HEK293 (cell line): ENCODE data around the gene EEF1AKMT1.

ENCODE experiments used
- CTCF ChIA-PET: fragments of 350-600 bp; formaldehyde crosslinking; extraction: SDS; loops from one replicate; lab custom pipeline; 2021; ENCODE audit warnings: antibody characterized with exemption; lab: Yijun Ruan, JAX
- POLR2A ChIA-PET: fragments of 300-600 bp; formaldehyde crosslinking; extraction: SDS; loops from one replicate; lab custom pipeline; 2020; ENCODE audit warnings: antibody characterized with exemption, inconsistent platforms; lab: Yijun Ruan, JAX
- H3K27ac ChIP-seq: fragments of 200-500 bp; sonication (Bioruptor generic); 2 replicates; pipeline ENCODE4 v1.5.1; 2014; ENCODE audit warnings: low read depth, low read length, control low read depth, inconsistent platforms; ENCODE audit errors: extremely low read depth
- H3K36me3 ChIP-seq, 2 experiments: fragments of 200-500 bp in 1 of 2; sonication (Bioruptor generic) in 1 of 2; 1 replicate in 1 of 2; 2 replicates in 1 of 2; pipeline ENCODE4 v1.5.1; 2014 to 2017; ENCODE audit warnings: inconsistent platforms in 2 of 2, low read length in 2 of 2; ENCODE audit not compliant: control insufficient read depth in 2 of 2, insufficient read depth in 1 of 2
- H3K4me1 ChIP-seq: fragments of 200-500 bp; sonication (Bioruptor generic); 2 replicates; pipeline ENCODE4 v1.5.1; 2014; ENCODE audit warnings: mild to moderate bottlenecking, low read length, inconsistent platforms; ENCODE audit not compliant: control insufficient read depth, insufficient read depth
- H3K4me3 ChIP-seq: 2 replicates; pipeline ENCODE4 v1.5.1; 2011; ENCODE audit warnings: low read depth, mild to moderate bottlenecking, control low read depth, low read length, moderate library complexity
- H3K9me3 ChIP-seq: fragments of 200-500 bp; sonication (Bioruptor generic); 2 replicates; pipeline ENCODE4 v1.5.1; 2014; ENCODE audit warnings: low read depth, low read length, inconsistent platforms; ENCODE audit not compliant: control insufficient read depth, insufficient read depth
- CTCF ChIP-seq: fragments of 450-650 bp; formaldehyde crosslinking; IDR thresholded peaks from 2 replicates; pipeline ENCODE4 v1.5.1; 2016; ENCODE audit warnings: missing biosample characterization, missing genetic modification characterization
- GLI4 ChIP-seq: fragments of 450-650 bp; formaldehyde crosslinking; IDR thresholded peaks from 2 replicates; pipeline ENCODE4 v1.5.1; 2016; ENCODE audit warnings: missing biosample characterization, missing genetic modification characterization
- GLIS2 ChIP-seq: fragments of 450-650 bp; formaldehyde crosslinking; IDR thresholded peaks from 2 replicates; pipeline ENCODE4 v1.5.1; 2016; ENCODE audit warnings: missing biosample characterization, missing genetic modification characterization
- KLF1 ChIP-seq: fragments of 450-650 bp; formaldehyde crosslinking; IDR thresholded peaks from 2 replicates; pipeline ENCODE4 v1.5.1; 2016; ENCODE audit warnings: missing biosample characterization, missing genetic modification characterization
- KLF16 ChIP-seq: fragments of 450-650 bp; formaldehyde crosslinking; IDR thresholded peaks from 2 replicates; pipeline ENCODE4 v1.5.1; 2017; ENCODE audit warnings: missing biosample characterization, missing genetic modification characterization
- KLF17 ChIP-seq: fragments of 450-650 bp; formaldehyde crosslinking; IDR thresholded peaks from 2 replicates; pipeline ENCODE4 v1.5.1; 2016; ENCODE audit warnings: missing biosample characterization, missing genetic modification characterization
- KLF7 ChIP-seq: fragments of 450-650 bp; formaldehyde crosslinking; IDR thresholded peaks from 2 replicates; pipeline ENCODE4 v1.5.1; 2016; ENCODE audit warnings: missing biosample characterization, missing genetic modification characterization, borderline replicate concordance
- TCF7L2 ChIP-seq: IDR thresholded peaks from 2 replicates; pipeline ENCODE4 v1.6.1; 2011; ENCODE audit warnings: low read depth, mild to moderate bottlenecking, inconsistent platforms, low read length, moderate library complexity, borderline replicate concordance
- TRIM28 ChIP-seq: IDR thresholded peaks from 2 replicates; pipeline ENCODE4 v1.6.1; 2011; ENCODE audit warnings: low read length, control low read depth, borderline replicate concordance
- ZBTB17 ChIP-seq: fragments of 450-650 bp; formaldehyde crosslinking; IDR thresholded peaks from 2 replicates; pipeline ENCODE4 v1.5.1; 2016; ENCODE audit warnings: missing biosample characterization, missing genetic modification characterization
- ZBTB48 ChIP-seq: fragments of 450-650 bp; formaldehyde crosslinking; IDR thresholded peaks from 2 replicates; pipeline ENCODE4 v1.5.1; 2016; ENCODE audit warnings: missing biosample characterization, missing genetic modification characterization
- ZBTB7A ChIP-seq: fragments of 450-650 bp; formaldehyde crosslinking; IDR thresholded peaks from 2 replicates; pipeline ENCODE4 v1.5.1; 2016; ENCODE audit warnings: low read depth, missing biosample characterization, missing genetic modification characterization
- ZFHX2 ChIP-seq: fragments of 450-650 bp; formaldehyde crosslinking; conservative IDR thresholded peaks from 2 replicates; pipeline ENCODE4 v1.5.1; 2016; ENCODE audit warnings: missing biosample characterization, missing genetic modification characterization
- ZFP37 ChIP-seq: fragments of 450-650 bp; formaldehyde crosslinking; IDR thresholded peaks from 2 replicates; pipeline ENCODE4 v1.5.1; 2016; ENCODE audit warnings: missing biosample characterization, missing genetic modification characterization
- ZIC2 ChIP-seq: fragments of 450-650 bp; formaldehyde crosslinking; IDR thresholded peaks from 2 replicates; pipeline ENCODE4 v1.5.1; 2016; ENCODE audit warnings: missing biosample characterization, missing genetic modification characterization
- ZNF138 ChIP-seq: fragments of 450-650 bp; formaldehyde crosslinking; IDR thresholded peaks from 2 replicates; pipeline ENCODE4 v1.5.1; 2016; ENCODE audit warnings: missing biosample characterization, missing genetic modification characterization, borderline replicate concordance
- ZNF2 ChIP-seq: fragments of 450-650 bp; formaldehyde crosslinking; IDR thresholded peaks from 2 replicates; pipeline ENCODE4 v1.5.1; 2016; ENCODE audit warnings: missing biosample characterization, missing genetic modification characterization
- ZNF24 ChIP-seq: fragments of 450-650 bp; formaldehyde crosslinking; IDR thresholded peaks from 2 replicates; pipeline ENCODE4 v1.5.1; 2016; ENCODE audit warnings: missing biosample characterization, missing genetic modification characterization
- ZNF335 ChIP-seq: fragments of 450-650 bp; formaldehyde crosslinking; conservative IDR thresholded peaks from 2 replicates; pipeline ENCODE4 v1.5.1; 2016; ENCODE audit warnings: missing biosample characterization, missing genetic modification characterization
- ZNF366 ChIP-seq: fragments of 450-650 bp; formaldehyde crosslinking; conservative IDR thresholded peaks from 2 replicates; pipeline ENCODE4 v1.5.1; 2016; ENCODE audit warnings: missing biosample characterization, missing genetic modification characterization
- ZNF423 ChIP-seq: fragments of 450-650 bp; formaldehyde crosslinking; IDR thresholded peaks from 2 replicates; pipeline ENCODE4 v1.5.1; 2016; ENCODE audit warnings: missing biosample characterization, missing genetic modification characterization
- ZNF76 ChIP-seq: fragments of 450-650 bp; formaldehyde crosslinking; IDR thresholded peaks from 2 replicates; pipeline ENCODE4; 2016; ENCODE audit warnings: low read depth, missing biosample characterization, missing genetic modification characterization, borderline replicate concordance
- ZNF843 ChIP-seq: fragments of 450-650 bp; formaldehyde crosslinking; IDR thresholded peaks from 2 replicates; pipeline ENCODE4 v1.5.1; 2016; ENCODE audit warnings: missing biosample characterization, missing genetic modification characterization
- TF ChIP-seq, protein P1 (sequence below): sonication (generic); formaldehyde crosslinking; IDR thresholded peaks from 2 replicates; pipeline ENCODE4 v1.8.1; 2022; ENCODE audit warnings: mild to moderate bottlenecking, moderate library complexity, missing genetic modification reagents
- TF ChIP-seq, protein P2 (sequence below): fragments of 450-650 bp; formaldehyde crosslinking; IDR thresholded peaks from 2 replicates; pipeline ENCODE4 v1.5.1; 2017; ENCODE audit warnings: missing biosample characterization, missing genetic modification characterization
- TF ChIP-seq, protein P3 (sequence below): fragments of 450-650 bp; formaldehyde crosslinking; IDR thresholded peaks from 2 replicates; pipeline ENCODE4 v1.5.1; 2017; ENCODE audit warnings: missing biosample characterization, mild to moderate bottlenecking, missing genetic modification characterization, moderate library complexity

The EEF1AKMT1 gene

GRCh38 chr13:20773194-20774080 is at the start of gene EEF1AKMT1:
Gene EEF1AKMT1, minus strand, starts transcription at chr13:20773961. Its CDS starts 16,363 bp downstream, at chr13:20757598.
- Histone ChIP-seq H3K4me1 (no peaks in the 10 kb centered on the region), H3K36me3 (peaks cover 0 to 19% of the 10 kb centered on the region in 2 experiments; a peak in 1 of 3 replicates), H3K27ac (peak within 1 kb of the TSS; percentile 89), H3K9me3 (no peaks in the 10 kb centered on the region), H3K4me3 (peak within 1 kb of the TSS; percentile 50)
- ChIA-PET POLR2A (interaction anchor here (0.7 to 0.9 kb wide), 2 partner anchors 13 to 64 kb away, joined by 3 read pairs; no protein-coding TSS in a partner anchor), CTCF (no interaction called here)
- TF ChIP-seq CTCF (tag by site-specific recombination) (peak; percentile 39; the same call in 1 of the 2 replicates), ZFP37 (tag by site-specific recombination) (peak; percentile 86), ZBTB17 (peak; percentile 30; the same call in 1 of the 2 replicates), ZNF335 (tag by site-specific recombination) (peak; percentile 95), ZNF76 (tag by site-specific recombination) (peak; percentile 32; the same call in 1 of the 2 replicates), KLF7 (tag by site-specific recombination) (0 out of 2 replicates have a peak, but pooled peaks have one; percentile 14), TCF7L2 (no peak), ZNF2 (tag by site-specific recombination) (peak; percentile 91), ZBTB7A (tag by site-specific recombination) (no peak), TRIM28 (peak; percentile 36; the same call in 1 of the 2 replicates), KLF1 (tag by site-specific recombination) (no peak), ZNF423 (tag by site-specific recombination) (peak; percentile 54; the same call in 1 of the 2 replicates), ZIC2 (tag by site-specific recombination) (peak; percentile 51), GLI4 (tag by site-specific recombination) (peak; percentile 51; the same call in 1 of the 2 replicates), ZNF366 (tag by site-specific recombination) (no peak), ZNF24 (tag by site-specific recombination) (0 out of 2 replicates have a peak, but pooled peaks have one; percentile 36), ZNF843 (tag by site-specific recombination) (peak; percentile 13; the same call in 1 of the 2 replicates), ZNF138 (no peak), KLF16 (0 out of 2 replicates have a peak, but pooled peaks have one; percentile 24), GLIS2 (peak; percentile 12; the same call in 1 of the 2 replicates), ZFHX2 (tag by site-specific recombination) (no peak), ZBTB48 (tag by site-specific recombination) (peak; percentile 87), KLF17 (tag by site-specific recombination) (0 out of 2 replicates have a peak, but pooled peaks have one; percentile 29)
- TF ChIP-seq, protein P1, sequence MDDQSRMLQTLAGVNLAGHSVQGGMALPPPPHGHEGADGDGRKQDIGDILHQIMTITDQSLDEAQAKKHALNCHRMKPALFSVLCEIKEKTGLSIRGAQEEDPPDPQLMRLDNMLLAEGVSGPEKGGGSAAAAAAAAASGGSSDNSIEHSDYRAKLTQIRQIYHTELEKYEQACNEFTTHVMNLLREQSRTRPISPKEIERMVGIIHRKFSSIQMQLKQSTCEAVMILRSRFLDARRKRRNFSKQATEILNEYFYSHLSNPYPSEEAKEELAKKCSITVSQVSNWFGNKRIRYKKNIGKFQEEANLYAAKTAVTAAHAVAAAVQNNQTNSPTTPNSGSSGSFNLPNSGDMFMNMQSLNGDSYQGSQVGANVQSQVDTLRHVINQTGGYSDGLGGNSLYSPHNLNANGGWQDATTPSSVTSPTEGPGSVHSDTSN (CRISPR knock-in tag) = no peak
- TF ChIP-seq, protein P2, sequence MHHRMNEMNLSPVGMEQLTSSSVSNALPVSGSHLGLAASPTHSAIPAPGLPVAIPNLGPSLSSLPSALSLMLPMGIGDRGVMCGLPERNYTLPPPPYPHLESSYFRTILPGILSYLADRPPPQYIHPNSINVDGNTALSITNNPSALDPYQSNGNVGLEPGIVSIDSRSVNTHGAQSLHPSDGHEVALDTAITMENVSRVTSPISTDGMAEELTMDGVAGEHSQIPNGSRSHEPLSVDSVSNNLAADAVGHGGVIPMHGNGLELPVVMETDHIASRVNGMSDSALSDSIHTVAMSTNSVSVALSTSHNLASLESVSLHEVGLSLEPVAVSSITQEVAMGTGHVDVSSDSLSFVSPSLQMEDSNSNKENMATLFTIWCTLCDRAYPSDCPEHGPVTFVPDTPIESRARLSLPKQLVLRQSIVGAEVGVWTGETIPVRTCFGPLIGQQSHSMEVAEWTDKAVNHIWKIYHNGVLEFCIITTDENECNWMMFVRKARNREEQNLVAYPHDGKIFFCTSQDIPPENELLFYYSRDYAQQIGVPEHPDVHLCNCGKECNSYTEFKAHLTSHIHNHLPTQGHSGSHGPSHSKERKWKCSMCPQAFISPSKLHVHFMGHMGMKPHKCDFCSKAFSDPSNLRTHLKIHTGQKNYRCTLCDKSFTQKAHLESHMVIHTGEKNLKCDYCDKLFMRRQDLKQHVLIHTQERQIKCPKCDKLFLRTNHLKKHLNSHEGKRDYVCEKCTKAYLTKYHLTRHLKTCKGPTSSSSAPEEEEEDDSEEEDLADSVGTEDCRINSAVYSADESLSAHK (tag by site-specific recombination) = no peak
- TF ChIP-seq, protein P3, sequence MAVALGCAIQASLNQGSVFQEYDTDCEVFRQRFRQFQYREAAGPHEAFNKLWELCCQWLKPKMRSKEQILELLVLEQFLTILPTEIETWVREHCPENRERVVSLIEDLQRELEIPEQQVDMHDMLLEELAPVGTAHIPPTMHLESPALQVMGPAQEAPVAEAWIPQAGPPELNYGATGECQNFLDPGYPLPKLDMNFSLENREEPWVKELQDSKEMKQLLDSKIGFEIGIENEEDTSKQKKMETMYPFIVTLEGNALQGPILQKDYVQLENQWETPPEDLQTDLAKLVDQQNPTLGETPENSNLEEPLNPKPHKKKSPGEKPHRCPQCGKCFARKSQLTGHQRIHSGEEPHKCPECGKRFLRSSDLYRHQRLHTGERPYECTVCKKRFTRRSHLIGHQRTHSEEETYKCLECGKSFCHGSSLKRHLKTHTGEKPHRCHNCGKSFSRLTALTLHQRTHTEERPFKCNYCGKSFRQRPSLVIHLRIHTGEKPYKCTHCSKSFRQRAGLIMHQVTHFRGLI (tag by site-specific recombination) = peak; percentile 88
